Neural cell (in vitro differentiated cells): ENCODE data around the gene SH3RF3.

ENCODE experiments used
- EP300 ChIP-seq: fragments of 450-650 bp; conservative IDR thresholded peaks from 2 replicates; pipeline ENCODE4 v1.6.1; 2014; ENCODE audit warnings: antibody characterized with exemption, mild to moderate bottlenecking, moderate library complexity; ENCODE audit not compliant: poor library complexity, severe bottlenecking
- POLR2AphosphoS5 ChIP-seq: IDR thresholded peaks from 2 replicates; pipeline ENCODE4 v1.6.1; 2012
- RAD21 ChIP-seq: fragments of 450-650 bp; conservative IDR thresholded peaks from 2 replicates; pipeline ENCODE4 v1.6.1; 2014; ENCODE audit warnings: antibody characterized with exemption, mild to moderate bottlenecking, moderate library complexity
- TF ChIP-seq, protein P1 (sequence below): fragments of 450-650 bp; IDR thresholded peaks from 2 replicates; pipeline ENCODE4 v1.5.1; 2014; ENCODE audit warnings: antibody characterized with exemption, mild to moderate bottlenecking, moderate library complexity; ENCODE audit not compliant: poor library complexity, severe bottlenecking

GRCh38 chr2:109500910-109501309 is 371.9 kb downstream of the SH3RF3 start:
- TF ChIP-seq, protein P1, sequence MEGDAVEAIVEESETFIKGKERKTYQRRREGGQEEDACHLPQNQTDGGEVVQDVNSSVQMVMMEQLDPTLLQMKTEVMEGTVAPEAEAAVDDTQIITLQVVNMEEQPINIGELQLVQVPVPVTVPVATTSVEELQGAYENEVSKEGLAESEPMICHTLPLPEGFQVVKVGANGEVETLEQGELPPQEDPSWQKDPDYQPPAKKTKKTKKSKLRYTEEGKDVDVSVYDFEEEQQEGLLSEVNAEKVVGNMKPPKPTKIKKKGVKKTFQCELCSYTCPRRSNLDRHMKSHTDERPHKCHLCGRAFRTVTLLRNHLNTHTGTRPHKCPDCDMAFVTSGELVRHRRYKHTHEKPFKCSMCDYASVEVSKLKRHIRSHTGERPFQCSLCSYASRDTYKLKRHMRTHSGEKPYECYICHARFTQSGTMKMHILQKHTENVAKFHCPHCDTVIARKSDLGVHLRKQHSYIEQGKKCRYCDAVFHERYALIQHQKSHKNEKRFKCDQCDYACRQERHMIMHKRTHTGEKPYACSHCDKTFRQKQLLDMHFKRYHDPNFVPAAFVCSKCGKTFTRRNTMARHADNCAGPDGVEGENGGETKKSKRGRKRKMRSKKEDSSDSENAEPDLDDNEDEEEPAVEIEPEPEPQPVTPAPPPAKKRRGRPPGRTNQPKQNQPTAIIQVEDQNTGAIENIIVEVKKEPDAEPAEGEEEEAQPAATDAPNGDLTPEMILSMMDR = no peak
- TF ChIP-seq EP300 (no peak), RAD21 (no peak), POLR2AphosphoS5 (no peak)
